NCI-H1436 treated with DMSO at 0.1 percent for 48 hours (cell line): ENCODE results near the gene DMRTC1B.
"Not testable (repeated sequence)": the region's sequence is repeated elsewhere in the genome, so short reads cannot be mapped to it uniquely, and the experiment has no call there.

ENCODE experiments used
- DNase-seq: peaks from one replicate; lab custom pipeline; 2025; lab: John Stamatoyannopoulos, UW

DMRTC1B gene

GRCh38 chrX:72776653-72777466, at the start of gene DMRTC1B:
DMRTC1B (plus strand) TSS chrX:72776890; CDS start chrX:72845136, 68,246 bp downstream.
- not testable (repeated sequence) for DNase-seq

GRCh38 chrX:72727846-72728245, 48.8 kb upstream of the DMRTC1B start:
- DNase-seq: no peak

- not testable (repeated sequence) for DNase-seq
These were observed 43.1 kb upstream of the DMRTC1B start for GRCh38 chrX:72733636-72734035.

GRCh38 chrX:72735561-72735960, 41.1 kb upstream of the DMRTC1B start:
- DNase-seq: no peak

GRCh38 chrX:72745546-72745945, 31.1 kb upstream of the DMRTC1B start:
- DNase-seq: not testable (repeated sequence)

- DNase-seq: not testable (repeated sequence)
These were observed 28.1 kb upstream of the DMRTC1B start for GRCh38 chrX:72748545-72748944.

- DNase-seq: not testable (repeated sequence)
These were observed 16.2 kb upstream of the DMRTC1B start for GRCh38 chrX:72760454-72760853.

- not testable (repeated sequence) for DNase-seq
These were observed 739 bp downstream of the DMRTC1B start for GRCh38 chrX:72777467-72777790.

GRCh38 chrX:72778146-72778545, 1.5 kb downstream of the DMRTC1B start:
- not testable (repeated sequence) for DNase-seq

- DNase-seq: not testable (repeated sequence)
These were observed 5.9 kb downstream of the DMRTC1B start, which contains the start of gene FAM236B for GRCh38 chrX:72782560-72782959. FAM236B (minus strand) TSS chrX:72782660; CDS start chrX:72782560, 100 bp downstream.

GRCh38 chrX:72783365-72783936, 6.8 kb downstream of the DMRTC1B start:
- not testable (repeated sequence) for DNase-seq

GRCh38 chrX:72783964-72784363, 7.3 kb downstream of the DMRTC1B start:
- not testable (repeated sequence) for DNase-seq

GRCh38 chrX:72788142-72788541, 11.5 kb downstream of the DMRTC1B start:
- not testable (repeated sequence) for DNase-seq

- not testable (repeated sequence) for DNase-seq
These were observed 13.7 kb downstream of the DMRTC1B start for GRCh38 chrX:72790390-72790789.

GRCh38 chrX:72808110-72808509, 31.4 kb downstream of the DMRTC1B start, which contains the start of gene FAM236D:
FAM236D (minus strand) TSS chrX:72808210; CDS start chrX:72808110, 100 bp downstream.
- not testable (repeated sequence) for DNase-seq

GRCh38 chrX:72830701-72831100, 54.0 kb downstream of the DMRTC1B start:
- not testable (repeated sequence) for DNase-seq

GRCh38 chrX:72837532-72837931, 60.8 kb downstream of the DMRTC1B start:
- DNase-seq: not testable (repeated sequence)

- DNase-seq: not testable (repeated sequence)
These were observed 106.2 kb downstream of the DMRTC1B start for GRCh38 chrX:72882898-72883297.

- DNase-seq: not testable (repeated sequence)
These were observed 113.0 kb downstream of the DMRTC1B start for GRCh38 chrX:72889740-72890139.
